NB4 (cell line): ENCODE data around the gene ALPK1.

Experiments used
- DNase-seq: peaks from one replicate; pipeline ENCODE4 v3.0.0; 2010; ENCODE audit warnings: low read depth
- H3K4me3 ChIP-seq: one replicate; pipeline ENCODE4 v1.5.1; 2011; ENCODE audit warnings: mild to moderate bottlenecking, low read depth, low read length, moderate library complexity
- CTCF ChIP-seq: IDR thresholded peaks from one replicate; pipeline ENCODE4 v1.5.1; 2012; ENCODE audit warnings: low read depth, low read length
- MAX ChIP-seq: IDR thresholded peaks from 2 replicates; pipeline ENCODE4 v1.6.1; 2011; ENCODE audit warnings: low read depth, low read length
- MYC ChIP-seq: IDR thresholded peaks from 2 replicates; pipeline ENCODE4 v1.6.1; 2011; ENCODE audit warnings: low read depth, low read length
- POLR2A ChIP-seq: IDR thresholded peaks from 2 replicates; pipeline ENCODE4 v1.6.1; 2011; ENCODE audit warnings: mild to moderate bottlenecking; ENCODE audit not compliant: insufficient read length; ENCODE audit errors: extremely low read depth

Gene ALPK1

GRCh38 chr4:112358415-112358814 is 61.2 kb downstream of the ALPK1 start:
- no peak for DNase-seq
- no peak for TF ChIP-seq MAX
- no peak for TF ChIP-seq CTCF
- no peak for TF ChIP-seq MYC
- TF ChIP-seq POLR2A: no peak
- H3K4me3 ChIP-seq: no peak overlapping the region

- H3K4me3 ChIP-seq: no peak overlapping the region
- TF ChIP-seq POLR2A: no peak
- no peak for TF ChIP-seq MAX
- no peak for TF ChIP-seq MYC
- TF ChIP-seq CTCF: no peak
- DNase-seq: no peak
Observed at GRCh38 chr4:112358952-112359749, 62.0 kb downstream of the ALPK1 start.

GRCh38 chr4:112361181-112361791 is 64.1 kb downstream of the ALPK1 start:
- TF ChIP-seq POLR2A (no peak), MYC (no peak), CTCF (no peak), MAX (no peak)
- no peak overlapping the region for H3K4me3 ChIP-seq
- DNase-seq: peak; percentile 3

- no peak overlapping the region for H3K4me3 ChIP-seq
- no peak for DNase-seq
- TF ChIP-seq MAX: no peak
- no peak for TF ChIP-seq CTCF
- TF ChIP-seq POLR2A: no peak
- TF ChIP-seq MYC: no peak
Observed at GRCh38 chr4:112370466-112370865, 73.3 kb downstream of the ALPK1 start.

- H3K4me3 ChIP-seq: no peak overlapping the region
- DNase-seq: no peak
- no peak for TF ChIP-seq CTCF
- no peak for TF ChIP-seq POLR2A
- no peak for TF ChIP-seq MAX
- no peak for TF ChIP-seq MYC
Observed at GRCh38 chr4:112371361-112371760, 74.2 kb downstream of the ALPK1 start.
